B cell (primary cell): ENCODE data around the gene MICALL2.

ENCODE experiments used
- CTCF ChIP-seq: fragments of 200-600 bp; IDR thresholded peaks from one replicate; pipeline ENCODE4 v1.8.0; 2022; ENCODE audit warnings: antibody characterized with exemption, mild to moderate bottlenecking
- EZH2 ChIP-seq: IDR thresholded peaks from 2 replicates; pipeline ENCODE4 v1.6.1; 2012; ENCODE audit warnings: borderline replicate concordance, low read depth, mild to moderate bottlenecking, moderate library complexity, low read length; ENCODE audit not compliant: insufficient read depth, poor library complexity, severe bottlenecking

- no peak for TF ChIP-seq CTCF
- TF ChIP-seq EZH2 = no peak
Observed at GRCh38 chr7:1433128-1433920, 25.9 kb downstream of the MICALL2 start.
